OCI-LY3 (cell line): ENCODE measurements around the gene BCAS2.

Source experiments
- EZH2phosphoT487 ChIP-seq: fragments of 200-600 bp; shearing (Covaris generic); IDR thresholded peaks from 2 replicates; pipeline ENCODE4 v1.6.1; 2018; ENCODE audit warnings: antibody characterized with exemption, mixed run types, low read depth
- TF ChIP-seq, protein P1 (sequence below): fragments of 200-600, 300-600 bp; sonication (generic); IDR thresholded peaks from 2 replicates; pipeline ENCODE4 v1.5.1; 2014; ENCODE audit warnings: antibody characterized with exemption, low read length, low read depth

- TF ChIP-seq, protein P1, sequence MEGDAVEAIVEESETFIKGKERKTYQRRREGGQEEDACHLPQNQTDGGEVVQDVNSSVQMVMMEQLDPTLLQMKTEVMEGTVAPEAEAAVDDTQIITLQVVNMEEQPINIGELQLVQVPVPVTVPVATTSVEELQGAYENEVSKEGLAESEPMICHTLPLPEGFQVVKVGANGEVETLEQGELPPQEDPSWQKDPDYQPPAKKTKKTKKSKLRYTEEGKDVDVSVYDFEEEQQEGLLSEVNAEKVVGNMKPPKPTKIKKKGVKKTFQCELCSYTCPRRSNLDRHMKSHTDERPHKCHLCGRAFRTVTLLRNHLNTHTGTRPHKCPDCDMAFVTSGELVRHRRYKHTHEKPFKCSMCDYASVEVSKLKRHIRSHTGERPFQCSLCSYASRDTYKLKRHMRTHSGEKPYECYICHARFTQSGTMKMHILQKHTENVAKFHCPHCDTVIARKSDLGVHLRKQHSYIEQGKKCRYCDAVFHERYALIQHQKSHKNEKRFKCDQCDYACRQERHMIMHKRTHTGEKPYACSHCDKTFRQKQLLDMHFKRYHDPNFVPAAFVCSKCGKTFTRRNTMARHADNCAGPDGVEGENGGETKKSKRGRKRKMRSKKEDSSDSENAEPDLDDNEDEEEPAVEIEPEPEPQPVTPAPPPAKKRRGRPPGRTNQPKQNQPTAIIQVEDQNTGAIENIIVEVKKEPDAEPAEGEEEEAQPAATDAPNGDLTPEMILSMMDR = no peak
- no peak for TF ChIP-seq EZH2phosphoT487
Observed at GRCh38 chr1:114547076-114547475, 34.3 kb downstream of the BCAS2 start.
